HepG2 (cell line): ENCODE results near the gene WNT5B. TPM values are rescaled to one million over a fixed set of nuclear protein-coding genes. Genes with fewer than 3 reads are reported as not detected.

Experiments used
- CBX5 ChIP-seq: sonication (generic); formaldehyde crosslinking; IDR thresholded peaks from 2 replicates; pipeline ENCODE4 v1.4.0; 2020; ENCODE audit warnings: missing genetic modification reagents, borderline replicate concordance
- CSRNP2 ChIP-seq: sonication (generic); formaldehyde crosslinking; conservative IDR thresholded peaks from 2 replicates; pipeline ENCODE4 v1.8.0; 2022; ENCODE audit warnings: low read depth, missing genetic modification reagents
- DZIP1 ChIP-seq: sonication (generic); formaldehyde crosslinking; IDR thresholded peaks from 2 replicates; pipeline ENCODE4 v1.5.0; 2020; ENCODE audit warnings: mild to moderate bottlenecking, missing genetic modification reagents
- GPN1 ChIP-seq: sonication (generic); formaldehyde crosslinking; IDR thresholded peaks from 2 replicates; pipeline ENCODE4 v1.5.1; 2020; ENCODE audit warnings: missing genetic modification reagents, borderline replicate concordance
- IKZF1 ChIP-seq: fragments of 450-650 bp; IDR thresholded peaks from 2 replicates; pipeline ENCODE4 v1.7.1; 2016
- JARID2 ChIP-seq: sonication (generic); formaldehyde crosslinking; IDR thresholded peaks from 2 replicates; pipeline ENCODE4 v1.8.1; 2023; ENCODE audit warnings: missing genetic modification reagents, inconsistent platforms; ENCODE audit not compliant: insufficient replicate concordance
- KMT2B ChIP-seq: IDR thresholded peaks from 2 replicates; pipeline ENCODE4 v1.6.1; 2016; ENCODE audit warnings: missing genetic modification reagents, missing compliant biosample characterization
- PBX2 ChIP-seq: IDR thresholded peaks from 2 replicates; pipeline ENCODE4 v1.6.1; 2016; ENCODE audit warnings: control low read depth
- PITX1 ChIP-seq: sonication (generic); formaldehyde crosslinking; IDR thresholded peaks from 2 replicates; pipeline ENCODE4 v1.5.1; 2020; ENCODE audit warnings: mild to moderate bottlenecking, missing genetic modification reagents
- RFX3 ChIP-seq: IDR thresholded peaks from 2 replicates; pipeline ENCODE4 v1.6.1; 2016; ENCODE audit warnings: missing biosample characterization, missing genetic modification reagents
- SAFB2 ChIP-seq: sonication (generic); formaldehyde crosslinking; IDR thresholded peaks from 2 replicates; pipeline ENCODE4 v1.5.1; 2020; ENCODE audit warnings: missing genetic modification reagents, low read depth, mild to moderate bottlenecking, borderline replicate concordance
- SMC3 ChIP-seq: IDR thresholded peaks from 2 replicates; pipeline ENCODE4 v1.6.1; 2011; ENCODE audit warnings: low read length, improper control_type of control experiment
- ZNF138 ChIP-seq: sonication (generic); formaldehyde crosslinking; IDR thresholded peaks from 2 replicates; pipeline ENCODE4 v1.5.0; 2020; ENCODE audit warnings: mild to moderate bottlenecking, low read depth, missing genetic modification reagents
- ZNF207 ChIP-seq: fragments of 450-650 bp; IDR thresholded peaks from 2 replicates; pipeline ENCODE4 v1.6.1; 2016; ENCODE audit warnings: antibody characterized with exemption, borderline replicate concordance
- ZNF484 ChIP-seq: sonication (generic); formaldehyde crosslinking; IDR thresholded peaks from 2 replicates; pipeline ENCODE4 v1.5.1; 2020; ENCODE audit warnings: mild to moderate bottlenecking, low read depth, missing genetic modification reagents, borderline replicate concordance
- ZNF766 ChIP-seq: sonication (generic); formaldehyde crosslinking; IDR thresholded peaks from 2 replicates; pipeline ENCODE4 v1.5.0; 2020; ENCODE audit warnings: missing genetic modification reagents, borderline replicate concordance
- polyA plus RNA-seq, 8 experiments: library from polyadenylated mRNA; depleted of rRNA in 3 of 8; stranded (reverse) in 7 of 8; unstranded in 1 of 8; fragments of >200 nt; fragmentation: Illumina TruSeq in 4 of 8; extraction: Trizol in 4 of 8; gene quantifications; 2 replicates each; pipeline versions ENCODE4 v1.2.1 to v1.2.3, GENCODE V29; 2011 to 2016; ENCODE audit warnings: low read depth in 4 of 8, missing spikeins in 1 of 8, mixed read lengths in 1 of 8; ENCODE audit not compliant: insufficient read depth in 1 of 8
- total RNA-seq, 5 experiments: library from RNA; depleted of rRNA; stranded (reverse); fragments of >200 nt; fragmentation: Illumina TruSeq; extraction: Trizol; gene quantifications; 2 replicates each; pipeline ENCODE4 v1.2.3, GENCODE V29; 2016; ENCODE audit warnings: low read depth in 1 of 5
- TF ChIP-seq, protein P1 (sequence below): IDR thresholded peaks from 2 replicates; pipeline ENCODE4 v1.6.1; 2016; ENCODE audit warnings: low read depth
- TF ChIP-seq, protein P2 (sequence below), 2 experiments: sonication (generic) in 1 of 2; formaldehyde crosslinking in 1 of 2; IDR thresholded peaks; 2 replicates each; pipeline versions ENCODE4 v1.4.0 to v1.6.1; 2018 to 2020; ENCODE audit warnings: missing genetic modification reagents in 2 of 2, borderline replicate concordance in 1 of 2, low read depth in 1 of 2, mild to moderate bottlenecking in 1 of 2, missing biosample characterization in 1 of 2
- TF ChIP-seq, protein P3 (sequence below): sonication (generic); formaldehyde crosslinking; IDR thresholded peaks from 2 replicates; pipeline ENCODE4 v1.4.0; 2020; ENCODE audit warnings: mild to moderate bottlenecking, missing genetic modification reagents

Gene WNT5B
- total and polyA plus RNA-seq, 2 of the 13 experiments (the other 11 are each of a cell fraction or from before 2014, with no cell fraction given) = 0.04 TPM; not detected in 1

- no peak for TF ChIP-seq PBX2 (CRISPR knock-in tag)
- 0 out of 2 replicates have a peak, but pooled peaks have one; percentile 13 for TF ChIP-seq KMT2B (CRISPR knock-in tag)
- TF ChIP-seq ZNF138 (CRISPR knock-in tag) = no peak
- no peak for TF ChIP-seq RFX3 (CRISPR knock-in tag)
- no peak for TF ChIP-seq CBX5 (CRISPR knock-in tag)
- no peak for TF ChIP-seq GPN1 (CRISPR knock-in tag)
- TF ChIP-seq ZNF484 = no peak
- TF ChIP-seq SAFB2 = no peak
- TF ChIP-seq ZNF766 = no peak
- TF ChIP-seq CSRNP2 (CRISPR knock-in tag) = no peak
- TF ChIP-seq JARID2 (CRISPR knock-in tag) = no peak
- TF ChIP-seq, protein P1, sequence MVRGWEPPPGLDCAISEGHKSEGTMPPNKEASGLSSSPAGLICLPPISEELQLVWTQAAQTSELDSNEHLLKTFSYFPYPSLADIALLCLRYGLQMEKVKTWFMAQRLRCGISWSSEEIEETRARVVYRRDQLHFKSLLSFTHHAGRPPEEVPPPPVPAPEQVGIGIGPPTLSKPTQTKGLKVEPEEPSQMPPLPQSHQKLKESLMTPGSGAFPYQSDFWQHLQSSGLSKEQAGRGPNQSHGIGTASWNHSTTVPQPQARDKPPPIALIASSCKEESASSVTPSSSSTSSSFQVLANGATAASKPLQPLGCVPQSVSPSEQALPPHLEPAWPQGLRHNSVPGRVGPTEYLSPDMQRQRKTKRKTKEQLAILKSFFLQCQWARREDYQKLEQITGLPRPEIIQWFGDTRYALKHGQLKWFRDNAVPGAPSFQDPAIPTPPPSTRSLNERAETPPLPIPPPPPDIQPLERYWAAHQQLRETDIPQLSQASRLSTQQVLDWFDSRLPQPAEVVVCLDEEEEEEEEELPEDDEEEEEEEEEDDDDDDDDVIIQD = no peak
- TF ChIP-seq, protein P2, sequence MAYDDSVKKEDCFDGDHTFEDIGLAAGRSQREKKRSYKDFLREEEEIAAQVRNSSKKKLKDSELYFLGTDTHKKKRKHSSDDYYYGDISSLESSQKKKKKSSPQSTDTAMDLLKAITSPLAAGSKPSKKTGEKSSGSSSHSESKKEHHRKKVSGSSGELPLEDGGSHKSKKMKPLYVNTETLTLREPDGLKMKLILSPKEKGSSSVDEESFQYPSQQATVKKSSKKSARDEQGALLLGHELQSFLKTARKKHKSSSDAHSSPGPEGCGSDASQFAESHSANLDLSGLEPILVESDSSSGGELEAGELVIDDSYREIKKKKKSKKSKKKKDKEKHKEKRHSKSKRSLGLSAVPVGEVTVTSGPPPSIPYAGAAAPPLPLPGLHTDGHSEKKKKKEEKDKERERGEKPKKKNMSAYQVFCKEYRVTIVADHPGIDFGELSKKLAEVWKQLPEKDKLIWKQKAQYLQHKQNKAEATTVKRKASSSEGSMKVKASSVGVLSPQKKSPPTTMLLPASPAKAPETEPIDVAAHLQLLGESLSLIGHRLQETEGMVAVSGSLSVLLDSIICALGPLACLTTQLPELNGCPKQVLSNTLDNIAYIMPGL (CRISPR knock-in tag; IDR thresholded peaks at IDR 0.05; ENCODE audit: borderline replicate concordance in 1 of 2, low read depth in 1 of 2) = peak; percentile 22 to 60; a peak in 2 of 4 replicates
- TF ChIP-seq, protein P3, sequence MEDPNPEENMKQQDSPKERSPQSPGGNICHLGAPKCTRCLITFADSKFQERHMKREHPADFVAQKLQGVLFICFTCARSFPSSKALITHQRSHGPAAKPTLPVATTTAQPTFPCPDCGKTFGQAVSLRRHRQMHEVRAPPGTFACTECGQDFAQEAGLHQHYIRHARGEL (CRISPR knock-in tag) = peak; percentile 97
- TF ChIP-seq SMC3 = peak; percentile 29; the same call in 1 of the 2 replicates
- peak; percentile 41; the same call in 1 of the 2 replicates for TF ChIP-seq PITX1 (CRISPR knock-in tag)
- no peak for TF ChIP-seq DZIP1
- TF ChIP-seq ZNF207 = no peak
- TF ChIP-seq IKZF1 = no peak
Measured at GRCh38 chr12:1605129-1606020, 23.7 kb upstream of the WNT5B start (continued).
